Measurements from ENCODE around the gene RPS21.

Gene RPS21

GRCh38 chr20:62406635-62407176, 19.8 kb downstream of the RPS21 start:
- Histone ChIP-seq H3K27ac (peak overlapping the region in 16 of 21 experiments; percentile 37 to 86 (median 68)), H3K4me3 (peak overlapping the region; percentile 46 to 65 (median 51))

GRCh38 chr20:62407221-62407992, 20.5 kb downstream of the RPS21 start, which contains the start of gene CABLES2:
Gene CABLES2, minus strand, starts transcription at chr20:62407285. Its CDS starts 9 bp downstream, at chr20:62407276.
- peak within 1 kb of the TSS; percentile 46 to 65 (median 51) for H3K4me3 ChIP-seq
- peak within 1 kb of the TSS in 17 of 21 experiments; percentile 37 to 86 (median 67) for H3K27ac ChIP-seq

DNA sequence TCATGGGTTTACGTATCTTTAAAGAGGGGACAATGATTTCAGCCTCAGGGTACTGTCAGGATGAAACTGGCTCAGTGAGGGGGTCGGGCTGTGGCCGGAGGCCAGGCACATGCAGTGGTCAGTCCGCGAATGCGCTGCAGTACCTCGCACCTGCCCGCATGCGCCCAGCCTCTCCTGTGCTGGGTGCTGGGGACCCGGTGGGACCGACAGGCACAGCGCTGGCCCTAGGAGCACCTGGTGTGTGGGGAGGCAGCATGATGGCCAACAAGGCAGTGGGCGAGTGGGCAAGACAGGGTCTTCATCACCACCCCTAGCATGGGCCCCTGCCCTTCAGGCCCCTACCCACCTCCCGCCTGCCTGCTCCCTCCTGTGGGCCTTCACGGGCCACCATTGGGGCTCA, 21.2 kb downstream of the RPS21 start:
- H3K27ac ChIP-seq: no peak overlapping the region
- H3K4me3 ChIP-seq: no peak overlapping the region

DNA sequence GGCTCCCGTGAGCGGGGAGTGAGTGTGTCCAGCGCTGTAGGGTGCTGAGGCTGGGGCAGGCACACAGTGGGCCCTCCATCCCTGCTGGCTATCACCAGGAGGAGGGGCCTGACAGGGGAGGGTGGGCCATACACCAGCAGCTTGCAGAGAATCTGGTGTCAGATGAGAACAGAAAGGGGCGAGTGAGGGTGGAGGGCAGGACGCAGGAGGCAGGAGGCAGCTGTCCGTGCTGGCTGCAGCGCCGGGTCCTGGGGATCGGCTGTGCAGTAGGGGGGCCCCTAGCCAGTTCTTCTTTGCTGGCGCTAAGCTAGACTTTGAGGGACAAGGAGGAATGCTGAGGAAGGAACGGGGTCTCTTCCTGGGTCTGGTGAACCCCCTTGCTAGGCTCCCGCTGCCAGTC, 21.7 kb downstream of the RPS21 start:
- Histone ChIP-seq H3K4me3 (no peak overlapping the region), H3K27ac (no peak overlapping the region)

GRCh38 chr20:62409086-62409853, 22.4 kb downstream of the RPS21 start:
- no peak overlapping the region for H3K4me3 ChIP-seq
- H3K27ac ChIP-seq: no peak overlapping the region

DNA sequence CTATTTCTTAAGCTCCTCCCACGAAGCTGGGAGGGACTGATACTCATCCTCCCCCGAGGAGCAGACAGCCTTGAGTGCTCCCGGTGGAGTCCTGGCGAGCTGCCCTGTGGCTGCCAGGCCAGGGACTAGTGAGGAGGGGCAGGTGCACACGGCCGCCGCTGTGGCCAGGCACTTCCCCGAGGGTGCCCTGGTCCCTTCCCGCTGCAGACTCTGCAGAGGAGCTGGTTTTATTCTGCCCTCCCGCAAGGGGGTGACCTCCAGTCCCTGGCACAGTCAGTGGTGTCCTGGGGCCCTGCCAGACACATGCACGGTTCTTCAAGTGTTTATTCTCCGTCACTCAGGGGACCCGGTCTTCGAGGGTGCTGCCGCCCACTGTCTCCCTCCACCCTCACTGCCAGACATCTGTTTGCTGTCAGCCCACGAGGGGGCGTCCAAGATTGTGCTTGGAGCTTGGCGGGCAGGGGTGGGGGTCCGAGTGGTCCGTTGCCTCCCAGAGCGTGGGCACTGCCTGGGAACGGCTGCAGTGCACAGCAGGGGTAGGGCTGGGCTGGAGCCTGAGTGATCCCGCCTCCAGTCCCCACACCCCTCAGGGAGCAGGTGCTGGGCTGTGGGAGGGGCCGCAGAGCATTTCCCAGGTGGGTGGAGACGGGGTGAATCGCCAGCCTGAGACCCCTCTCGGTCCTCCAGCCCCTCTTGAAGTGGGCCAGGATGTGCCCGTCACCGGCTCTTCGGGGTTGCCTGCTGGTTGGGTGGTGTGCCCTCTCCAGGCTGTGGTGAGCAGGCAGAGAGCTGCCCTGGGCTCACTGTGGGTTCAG, 23.2 kb downstream of the RPS21 start:
- no peak overlapping the region for H3K27ac ChIP-seq
- H3K4me3 ChIP-seq: no peak overlapping the region

GRCh38 chr20:62410746-62411478, 24.0 kb downstream of the RPS21 start:
- H3K27ac ChIP-seq: no peak overlapping the region
- no peak overlapping the region for H3K4me3 ChIP-seq

DNA sequence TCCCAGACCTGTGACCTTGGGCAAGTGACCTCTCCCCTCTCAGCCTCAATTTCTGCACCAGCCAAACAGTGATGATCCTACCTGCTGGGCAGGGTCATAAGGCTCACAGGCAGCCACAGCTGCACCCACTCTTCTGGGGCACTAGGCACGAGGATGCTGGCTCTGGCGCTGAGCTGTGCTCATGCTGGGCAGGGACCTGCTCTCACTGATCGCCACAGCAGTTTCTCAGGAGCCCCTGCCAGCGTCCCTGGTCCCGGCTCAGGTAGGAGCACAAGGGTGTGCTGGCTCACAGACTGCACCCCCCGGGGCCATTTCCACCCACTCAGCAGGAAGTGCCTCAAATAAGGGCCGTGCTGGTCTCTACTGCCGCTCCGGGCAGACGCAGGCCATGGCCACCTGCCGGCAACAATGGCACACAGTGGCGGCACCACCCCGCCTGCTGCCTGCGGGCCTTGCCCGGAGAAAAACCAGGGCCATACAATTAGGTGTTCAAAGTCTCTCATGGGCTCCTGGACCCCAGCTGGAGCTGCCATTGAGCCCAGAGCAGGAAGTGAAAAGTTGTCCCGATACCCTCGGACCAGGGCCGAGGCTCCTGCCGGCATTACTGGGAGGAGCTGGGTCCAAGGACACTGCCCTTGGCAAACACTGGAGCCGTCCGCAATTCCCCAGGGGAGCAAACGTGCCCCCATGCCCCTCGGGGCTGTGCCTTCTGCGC, 24.7 kb downstream of the RPS21 start:
- Histone ChIP-seq H3K4me3 (no peak overlapping the region), H3K27ac (no peak overlapping the region)

GRCh38 chr20:62412194-62413024, 25.5 kb downstream of the RPS21 start:
- no peak overlapping the region for H3K27ac ChIP-seq
- H3K4me3 ChIP-seq: no peak overlapping the region

GRCh38 chr20:62413025-62413570, 26.2 kb downstream of the RPS21 start:
- Histone ChIP-seq H3K4me3 (no peak overlapping the region), H3K27ac (no peak overlapping the region)

GRCh38 chr20:62413896-62414481, 27.1 kb downstream of the RPS21 start:
- Histone ChIP-seq H3K4me3 (no peak overlapping the region), H3K27ac (no peak overlapping the region)

- no peak overlapping the region for H3K4me3 ChIP-seq
- H3K27ac ChIP-seq: no peak overlapping the region
Measured at GRCh38 chr20:62415354-62416111, 28.6 kb downstream of the RPS21 start.

- H3K4me3 ChIP-seq: no peak overlapping the region
Measured at GRCh38 chr20:62416651-62417637, 30.0 kb downstream of the RPS21 start.

DNA sequence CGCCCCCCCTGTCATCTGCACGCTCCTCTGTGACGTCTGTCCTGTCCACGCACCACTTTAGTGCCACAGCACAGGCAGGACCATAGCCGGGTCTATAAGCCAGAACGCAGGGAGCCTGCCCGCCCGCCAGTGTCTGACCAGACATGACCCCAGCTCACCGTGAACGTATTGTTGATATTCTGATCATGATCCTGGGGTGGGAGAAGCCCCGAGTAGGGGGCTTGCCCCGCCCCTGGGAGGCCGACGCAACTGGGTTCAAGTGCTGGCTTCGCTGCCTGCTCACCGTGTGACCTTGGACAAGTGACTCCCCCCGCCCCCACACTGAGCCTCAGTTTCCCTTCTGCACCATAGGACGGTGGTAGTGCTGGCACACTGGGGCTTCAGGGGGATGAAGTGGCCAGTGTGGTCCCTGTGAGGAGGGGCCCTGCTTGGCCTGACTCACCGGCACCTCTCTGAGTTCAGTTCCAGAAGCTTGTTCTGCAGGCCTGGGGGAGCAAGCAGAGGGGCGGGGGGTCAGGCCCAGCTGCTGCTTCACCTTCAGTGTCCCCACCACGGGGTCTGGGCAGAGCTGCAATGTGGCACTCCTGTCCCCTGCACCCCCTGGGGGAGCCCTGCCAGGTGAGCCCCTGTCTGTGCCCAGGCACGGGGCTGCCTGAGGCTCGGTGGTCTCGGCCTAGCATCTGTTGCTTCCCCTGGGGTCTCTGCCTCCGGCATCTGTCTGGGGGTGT, 31.2 kb downstream of the RPS21 start:
- no peak overlapping the region for H3K27ac ChIP-seq

More at GRCh38 chr20:62416651-62417637, 30.0 kb downstream of the RPS21 start:
- no peak overlapping the region for H3K27ac ChIP-seq

More for the DNA sequence above, 31.2 kb downstream of the RPS21 start:
- H3K4me3 ChIP-seq: no peak overlapping the region

All from skin epidermis (tissue), 12 donors.